ENCODE measurements around the gene LSAMP.

The LSAMP gene

GRCh38 chr3:116069024-116069423, 376.3 kb downstream of the LSAMP start:
- Histone ChIP-seq H3K9ac (ENCODE audit: low read length) (no peak overlapping the region), H4K20me1 (ENCODE audit: low read depth, low read length) (no peaks in the 10 kb centered on the region), H3K9me2 (replicated peaks; ENCODE audit: insufficient read depth, low read length) (no peaks in the 10 kb centered on the region), H3K79me2 (ENCODE audit: insufficient read depth, low read length) (no peaks in the 10 kb centered on the region), H3F3A (ENCODE audit: insufficient read depth) (no peaks in the 10 kb centered on the region), H2AFZ (ENCODE audit: low read depth, low read length, severe bottlenecking) (no peak overlapping the region), H3K4me3 (ENCODE audit: insufficient read depth, low read length, poor library complexity, severe bottlenecking) (no peak overlapping the region), H3K4me2 (ENCODE audit: low read depth, low read length, poor library complexity, severe bottlenecking) (no peak overlapping the region), H3K27me3 (ENCODE audit: low read length) (no peaks in the 10 kb centered on the region), H3K27ac (ENCODE audit: low read depth, low read length) (no peak overlapping the region), H3K9me3 (ENCODE audit: insufficient read depth, low read length) (no peaks in the 10 kb centered on the region), H3K36me3 (ENCODE audit: low read length) (no peaks in the 10 kb centered on the region)
- TF ChIP-seq EZH2phosphoT487 (conservative IDR thresholded peaks at IDR 0.05; ENCODE audit: low read length) (no peak), CTCF (IDR thresholded peaks at IDR 0.05; ENCODE audit: insufficient read depth, low read length, poor library complexity, severe bottlenecking) (no peak)

- H3K4me2 ChIP-seq (ENCODE audit: low read depth, low read length, poor library complexity, severe bottlenecking), result no peak overlapping the region
- H3K27me3 ChIP-seq (ENCODE audit: low read length), result no peaks in the 10 kb centered on the region
- H3K9me2 ChIP-seq (replicated peaks; ENCODE audit: insufficient read depth, low read length), result no peaks in the 10 kb centered on the region
- TF ChIP-seq CTCF (IDR thresholded peaks at IDR 0.05; ENCODE audit: insufficient read depth, low read length, poor library complexity, severe bottlenecking) (no peak), EZH2phosphoT487 (conservative IDR thresholded peaks at IDR 0.05; ENCODE audit: low read length) (no peak)
- H2AFZ ChIP-seq (ENCODE audit: low read depth, low read length, severe bottlenecking), result no peak overlapping the region
- no peaks in the 10 kb centered on the region for H3F3A ChIP-seq (ENCODE audit: insufficient read depth)
- H3K79me2 ChIP-seq (ENCODE audit: insufficient read depth, low read length), result no peaks in the 10 kb centered on the region
- no peak overlapping the region for H3K4me3 ChIP-seq (ENCODE audit: insufficient read depth, low read length, poor library complexity, severe bottlenecking)
- no peak overlapping the region for H3K9ac ChIP-seq (ENCODE audit: low read length)
- no peaks in the 10 kb centered on the region for H3K9me3 ChIP-seq (ENCODE audit: insufficient read depth, low read length)
- H3K27ac ChIP-seq (ENCODE audit: low read depth, low read length), result no peak overlapping the region
- H4K20me1 ChIP-seq (ENCODE audit: low read depth, low read length), result no peaks in the 10 kb centered on the region
- H3K36me3 ChIP-seq (ENCODE audit: low read length), result no peaks in the 10 kb centered on the region
Observed at GRCh38 chr3:116067326-116067725, 378.0 kb downstream of the LSAMP start.

DNA sequence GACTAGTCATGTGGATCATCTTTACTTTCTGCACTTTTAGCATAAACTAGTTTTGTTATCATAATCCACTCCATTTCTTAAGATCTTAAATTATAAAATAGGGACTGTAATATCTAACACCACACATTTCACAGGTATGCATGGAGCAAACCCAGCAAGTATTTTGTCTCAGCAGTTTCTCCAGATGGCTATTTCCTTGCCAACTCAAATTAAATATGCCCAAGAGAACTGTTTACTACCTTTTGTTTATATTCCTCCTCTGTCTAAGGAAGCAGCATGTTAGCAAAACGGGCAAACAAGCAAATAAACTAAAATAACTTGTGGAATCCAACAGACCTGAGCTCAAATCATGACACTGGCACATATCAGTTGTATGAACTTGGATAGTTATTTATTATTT, 379.8 kb downstream of the LSAMP start:
- Histone ChIP-seq H3K36me3 (ENCODE audit: low read length) (no peaks in the 10 kb centered on the region), H2AFZ (ENCODE audit: low read depth, low read length, severe bottlenecking) (no peak overlapping the region), H3K9me3 (ENCODE audit: insufficient read depth, low read length) (no peaks in the 10 kb centered on the region), H3K79me2 (ENCODE audit: insufficient read depth, low read length) (no peaks in the 10 kb centered on the region), H3K4me3 (ENCODE audit: insufficient read depth, low read length, poor library complexity, severe bottlenecking) (no peak overlapping the region), H3K4me2 (ENCODE audit: low read depth, low read length, poor library complexity, severe bottlenecking) (no peak overlapping the region), H3K27me3 (ENCODE audit: low read length) (no peaks in the 10 kb centered on the region), H3K9ac (ENCODE audit: low read length) (no peak overlapping the region), H4K20me1 (ENCODE audit: low read depth, low read length) (no peaks in the 10 kb centered on the region), H3F3A (ENCODE audit: insufficient read depth) (no peaks in the 10 kb centered on the region), H3K9me2 (replicated peaks; ENCODE audit: insufficient read depth, low read length) (no peaks in the 10 kb centered on the region), H3K27ac (ENCODE audit: low read depth, low read length) (no peak overlapping the region)
- TF ChIP-seq CTCF (IDR thresholded peaks at IDR 0.05; ENCODE audit: insufficient read depth, low read length, poor library complexity, severe bottlenecking) (no peak), EZH2phosphoT487 (conservative IDR thresholded peaks at IDR 0.05; ENCODE audit: low read length) (no peak)
